Activated T-cell treated with anti-CD3 and anti-CD28 coated beads for 48 hours (primary cell): ENCODE data around the gene TAC4.
A peak's percentile ranks its signal among the peaks of the same experiment; 100 is the strongest.

Experiments
- DNase-seq: peaks from one replicate; pipeline ENCODE4 v3.0.0-alpha.2; 2020; ENCODE audit warnings: low read depth

Gene TAC4

GRCh38 chr17:49872754-49873377 is 25.0 kb upstream of the TAC4 start:
- no peak for DNase-seq

- no peak for DNase-seq
Measured at GRCh38 chr17:49871211-49871610, 23.3 kb upstream of the TAC4 start.

GRCh38 chr17:49870298-49870697 is 22.4 kb upstream of the TAC4 start:
- no peak for DNase-seq

GRCh38 chr17:49869038-49869374 is 21.1 kb upstream of the TAC4 start:
- no peak for DNase-seq

GRCh38 chr17:49866882-49867413 is 19.1 kb upstream of the TAC4 start:
- DNase-seq, result no peak

GRCh38 chr17:49866019-49866380 is 18.1 kb upstream of the TAC4 start:
- no peak for DNase-seq

GRCh38 chr17:49862781-49863331 is 15.0 kb upstream of the TAC4 start:
- DNase-seq, result no peak

GRCh38 chr17:49861150-49861884 is 13.4 kb upstream of the TAC4 start:
- peak; percentile 52 for DNase-seq

- DNase-seq, result no peak
Measured at GRCh38 chr17:49859991-49860953, 12.4 kb upstream of the TAC4 start.

- DNase-seq, result no peak
Measured at GRCh38 chr17:49858796-49859195, 10.9 kb upstream of the TAC4 start.

- DNase-seq, result no peak
Measured at GRCh38 chr17:49854126-49854525, 6.3 kb upstream of the TAC4 start.

- no peak for DNase-seq
Measured at GRCh38 chr17:49853470-49854015, 5.7 kb upstream of the TAC4 start.

GRCh38 chr17:49851387-49852291 is 3.8 kb upstream of the TAC4 start:
- peak; percentile 65 for DNase-seq

- DNase-seq, result no peak
Measured at GRCh38 chr17:49850772-49851386, 3.0 kb upstream of the TAC4 start.

GRCh38 chr17:49850218-49850610 is 2.3 kb upstream of the TAC4 start:
- DNase-seq, result no peak

- no peak for DNase-seq
Measured at GRCh38 chr17:49848739-49849138, 870 bp upstream of the TAC4 start.

GRCh38 chr17:49846938-49847712 is 744 bp downstream of the TAC4 start:
- no peak for DNase-seq

- DNase-seq, result no peak
Measured at GRCh38 chr17:49845321-49845720, 2.5 kb downstream of the TAC4 start.

- no peak for DNase-seq
Measured at GRCh38 chr17:49843774-49844350, 4.0 kb downstream of the TAC4 start.
